SK-N-DZ (cell line): ENCODE data around the gene PLP2.
"Not testable (repeated sequence)": the region's sequence is repeated elsewhere in the genome, so short reads cannot be mapped to it uniquely, and the experiment has no call there.

Experiments
- DNase-seq: peaks from one replicate; pipeline ENCODE4 v3.0.0-alpha.2; 2015; ENCODE audit warnings: low spot score

The PLP2 gene

DNA sequence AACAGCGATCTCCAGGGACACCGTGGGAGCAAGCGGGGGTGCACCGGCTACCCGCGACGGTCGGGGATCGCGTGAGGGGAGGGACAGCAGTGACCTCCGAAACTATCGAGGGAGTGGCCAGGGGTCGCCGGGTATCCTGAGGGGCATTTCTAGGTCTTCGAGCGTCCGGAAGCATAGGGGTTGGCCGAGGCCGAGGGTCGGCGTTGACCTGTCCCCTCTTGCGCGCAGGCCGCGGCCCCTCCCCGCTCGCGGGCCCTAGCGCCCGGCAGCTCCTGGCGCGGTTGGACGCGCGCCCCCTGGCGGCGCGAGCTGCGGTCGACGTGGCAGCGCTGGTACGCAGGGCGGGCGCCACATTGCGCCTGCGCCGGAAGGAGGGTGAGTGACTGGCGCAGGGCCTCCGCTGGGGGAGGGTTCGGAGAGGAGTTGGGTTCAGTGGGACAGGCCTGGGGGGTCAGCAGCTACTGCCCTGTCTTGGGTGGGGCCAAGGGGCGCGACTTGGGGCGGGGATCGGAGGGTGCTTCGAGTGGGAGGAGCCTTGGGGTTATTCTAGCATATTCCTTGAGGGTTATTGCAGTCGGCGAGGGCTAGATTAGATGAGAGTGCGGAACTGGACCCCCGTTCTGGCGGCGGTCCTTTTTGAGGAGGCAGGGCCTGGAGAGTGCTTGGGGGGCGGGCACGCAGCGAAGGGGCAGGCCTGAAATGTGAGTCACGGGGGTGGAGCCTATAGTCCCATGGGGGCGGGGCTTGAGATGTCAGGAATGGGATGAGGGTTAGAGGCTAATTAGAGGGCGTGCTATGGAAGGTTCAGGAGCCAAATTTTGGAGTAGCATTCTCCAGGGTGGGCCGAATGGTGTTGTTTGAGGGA is 7.9 kb upstream of the PLP2 start:
- DNase-seq, result peak; percentile 78

DNA sequence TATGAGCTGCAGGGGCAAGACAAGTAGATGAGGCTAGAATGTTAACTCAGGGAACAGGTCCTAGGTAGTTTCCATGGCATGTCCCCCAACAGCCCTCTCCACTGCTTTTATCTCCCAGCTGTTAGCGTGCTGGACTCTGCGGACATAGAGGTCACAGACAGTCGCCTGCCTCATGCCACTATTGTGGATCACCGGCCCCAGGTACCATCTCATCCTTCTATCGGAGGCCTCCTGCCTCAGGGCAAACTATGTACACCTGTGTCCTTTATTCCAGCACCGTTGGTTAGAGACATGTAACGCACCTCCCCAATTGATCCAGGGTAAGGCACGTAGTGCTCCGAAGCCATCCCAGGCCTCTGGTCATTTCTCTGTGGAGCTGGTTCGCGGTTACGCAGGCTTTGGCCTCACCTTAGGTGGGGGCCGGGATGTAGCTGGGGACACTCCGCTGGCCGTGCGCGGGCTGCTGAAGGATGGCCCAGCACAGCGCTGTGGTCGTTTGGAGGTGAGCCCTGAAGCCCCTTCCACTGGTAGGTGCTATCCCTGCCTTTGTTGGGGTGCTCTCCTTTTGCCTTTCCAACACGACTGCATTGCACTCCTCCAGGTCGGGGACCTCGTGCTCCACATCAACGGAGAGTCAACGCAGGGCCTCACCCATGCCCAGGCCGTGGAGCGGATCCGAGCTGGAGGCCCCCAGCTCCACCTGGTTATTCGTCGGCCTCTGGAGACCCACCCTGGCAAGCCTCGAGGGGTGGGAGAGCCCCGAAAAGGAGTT is 6.9 kb upstream of the PLP2 start:
- no peak for DNase-seq

DNA sequence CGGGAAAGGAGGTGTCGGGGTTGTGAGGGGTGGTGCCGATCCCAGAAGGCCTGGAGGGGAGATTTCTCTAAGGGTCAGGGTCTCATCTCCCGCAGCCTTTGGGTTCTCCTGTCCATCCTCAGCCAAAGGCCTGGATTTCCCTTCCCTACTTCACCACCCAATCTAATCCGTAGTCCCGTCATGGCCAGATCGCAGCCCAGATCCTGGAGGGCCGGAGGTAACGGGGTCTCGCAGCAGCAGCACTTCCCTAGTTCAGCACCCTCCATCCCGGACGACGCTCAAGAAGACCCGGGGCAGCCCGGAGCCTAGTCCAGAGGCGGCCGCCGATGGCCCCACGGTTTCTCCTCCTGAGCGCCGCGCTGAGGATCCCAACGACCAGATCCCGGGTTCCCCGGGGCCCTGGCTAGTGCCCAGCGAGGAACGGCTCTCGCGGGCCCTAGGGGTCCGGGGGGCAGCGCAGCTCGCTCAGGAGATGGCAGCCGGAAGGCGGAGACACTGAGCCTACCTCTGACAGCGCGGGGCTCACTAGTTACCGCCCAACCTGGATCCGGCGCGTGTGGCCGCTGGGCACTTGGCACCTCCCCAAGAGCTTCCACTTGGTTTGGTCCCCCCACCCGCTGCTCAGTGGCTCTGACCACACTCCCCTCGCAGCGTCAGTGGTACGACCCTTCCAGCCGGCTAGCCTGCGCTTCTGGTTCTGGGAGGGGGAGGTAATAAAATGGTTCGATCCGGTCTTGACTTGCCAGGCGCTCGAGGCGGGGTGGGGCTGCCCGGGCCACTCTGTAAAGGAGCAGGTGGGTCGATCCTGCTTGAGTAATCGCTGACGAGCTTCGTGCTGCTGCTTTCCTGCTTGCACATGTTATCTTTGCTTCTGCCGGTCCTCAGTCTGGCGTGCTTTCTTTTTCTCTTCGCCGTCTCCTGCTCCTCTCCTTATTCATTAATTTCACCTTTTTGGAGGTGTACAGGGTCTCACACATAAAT is 5.5 kb upstream of the PLP2 start:
- DNase-seq, result no peak

DNA sequence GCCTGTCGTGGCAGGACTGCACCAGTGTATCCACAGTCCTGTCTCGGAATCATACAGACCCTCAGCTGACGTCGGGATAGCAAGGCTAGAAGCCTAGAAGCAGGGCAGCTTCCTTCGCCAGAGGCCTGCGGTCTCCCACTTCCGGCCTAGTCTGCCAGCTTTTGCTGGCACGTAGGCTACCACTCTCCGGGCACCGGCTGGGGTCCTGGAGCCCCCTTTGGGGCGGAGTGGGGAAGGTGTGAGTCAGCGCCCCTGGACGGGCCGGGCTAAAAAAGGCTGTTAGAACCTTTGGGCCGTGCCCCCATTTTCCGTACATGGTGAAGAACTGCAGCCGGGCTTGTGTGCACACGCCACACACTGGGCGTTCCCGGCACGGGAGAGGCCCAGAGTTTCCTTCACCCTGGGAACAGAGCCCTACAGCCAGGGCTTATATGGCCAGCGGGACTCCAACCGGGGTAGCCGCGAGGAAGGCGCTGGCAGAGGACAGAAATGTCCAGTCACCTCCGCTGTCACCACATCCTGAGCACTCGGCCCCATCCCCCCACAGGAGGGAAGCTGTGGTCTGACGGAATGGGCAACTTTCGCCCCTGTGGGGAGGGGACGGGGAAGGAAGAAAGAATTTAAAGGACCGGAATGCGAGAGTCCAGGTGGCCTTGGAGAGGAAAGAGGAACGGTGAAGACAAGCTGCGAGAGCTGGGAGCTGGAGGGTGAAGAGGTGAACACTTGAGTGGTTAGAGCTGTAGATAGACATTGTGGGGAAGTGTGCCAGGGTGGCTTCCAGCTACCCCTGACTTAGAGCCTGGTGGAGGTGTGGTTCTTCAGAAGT is 4.6 kb upstream of the PLP2 start:
- no peak for DNase-seq

DNA sequence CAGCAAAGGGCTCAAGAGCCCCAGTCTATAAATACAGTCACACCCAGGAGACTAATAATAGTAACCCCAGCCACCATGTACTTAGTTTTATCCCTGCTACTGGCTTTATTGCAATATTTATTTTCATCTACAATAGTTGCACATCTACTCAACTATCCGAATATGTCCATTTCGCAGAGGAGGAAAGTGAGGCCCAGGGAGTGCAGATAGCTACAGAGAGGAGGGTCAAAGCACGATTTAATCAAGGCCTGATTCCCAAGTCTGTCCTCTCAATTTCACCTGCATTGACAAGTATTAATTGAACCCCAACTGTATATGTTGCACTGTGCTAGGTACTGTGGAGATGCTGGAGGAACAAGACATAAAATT is 4.0 kb upstream of the PLP2 start:
- DNase-seq, result no peak

GRCh38 chrX:49172280-49172780 is 632 bp downstream of the PLP2 start:
- no peak for DNase-seq

DNA sequence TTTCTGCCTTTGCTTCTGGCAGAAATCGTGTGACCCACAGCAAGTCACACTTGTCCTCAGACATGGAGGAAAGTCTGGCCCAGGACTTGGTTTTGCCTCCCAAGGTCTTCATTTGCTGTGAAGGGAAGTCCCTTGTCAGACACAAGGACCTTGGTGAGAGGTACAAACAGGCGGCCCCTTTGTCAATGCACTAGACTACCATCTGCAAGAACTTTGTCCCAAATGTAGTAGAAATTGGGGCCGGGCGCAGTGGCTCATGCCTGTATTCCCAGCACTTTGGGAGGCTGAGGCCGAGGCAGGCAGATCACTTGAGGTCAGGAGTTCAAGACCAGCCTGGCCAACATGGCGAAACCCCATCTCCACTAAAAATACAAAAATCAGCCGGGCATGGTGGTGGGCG is 1.8 kb downstream of the PLP2 start:
- DNase-seq, result not testable (repeated sequence)

DNA sequence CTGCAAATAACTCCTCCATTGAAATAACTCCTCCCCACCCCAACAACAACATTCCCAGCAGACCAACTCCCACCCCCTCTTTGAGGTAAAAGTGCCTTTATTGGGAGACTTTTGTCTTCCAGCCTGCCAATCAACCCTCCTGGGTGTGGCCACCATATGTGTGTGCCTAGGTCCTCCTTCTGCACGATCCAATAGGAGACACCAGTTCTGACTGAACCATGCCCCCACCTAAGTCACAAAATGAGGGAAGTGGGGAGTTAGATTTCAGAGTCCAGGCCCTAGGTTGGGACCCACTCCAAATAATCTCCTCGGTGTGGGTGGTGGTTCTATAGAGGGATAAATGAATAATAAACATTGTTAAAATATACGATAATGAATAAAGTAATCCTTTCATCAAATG is 3.0 kb downstream of the PLP2 start:
- no peak for DNase-seq

- DNase-seq, result no peak
Measured at GRCh38 chrX:49175435-49176274, 4.0 kb downstream of the PLP2 start.

- DNase-seq, result no peak
Measured at GRCh38 chrX:49176421-49177326, 5.0 kb downstream of the PLP2 start.

GRCh38 chrX:49177338-49177833 is 5.7 kb downstream of the PLP2 start:
- no peak for DNase-seq

GRCh38 chrX:49177873-49178480 is 6.3 kb downstream of the PLP2 start:
- no peak for DNase-seq

- DNase-seq, result no peak
Measured at GRCh38 chrX:49178537-49178936, 6.8 kb downstream of the PLP2 start.

DNA sequence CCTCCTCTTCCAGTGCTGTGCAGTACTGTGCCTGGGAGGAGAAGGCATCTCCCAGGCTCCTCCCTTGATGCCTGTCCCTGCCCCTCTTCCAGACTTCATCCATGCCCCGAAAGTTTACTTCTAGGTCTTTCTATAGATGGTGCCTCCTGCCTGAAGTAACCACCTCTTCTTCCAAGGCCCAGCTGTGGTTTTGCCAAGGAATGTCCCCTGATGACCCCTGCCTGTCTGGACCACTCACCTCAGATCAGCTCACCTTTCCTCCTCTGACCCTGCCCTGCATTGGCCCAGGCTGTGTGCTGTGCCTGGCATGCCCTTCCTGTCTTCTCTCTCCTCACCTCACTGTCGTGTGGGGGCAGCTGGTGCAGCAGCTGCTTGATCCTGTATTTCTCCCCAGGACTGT is 7.7 kb downstream of the PLP2 start:
- no peak for DNase-seq

DNA sequence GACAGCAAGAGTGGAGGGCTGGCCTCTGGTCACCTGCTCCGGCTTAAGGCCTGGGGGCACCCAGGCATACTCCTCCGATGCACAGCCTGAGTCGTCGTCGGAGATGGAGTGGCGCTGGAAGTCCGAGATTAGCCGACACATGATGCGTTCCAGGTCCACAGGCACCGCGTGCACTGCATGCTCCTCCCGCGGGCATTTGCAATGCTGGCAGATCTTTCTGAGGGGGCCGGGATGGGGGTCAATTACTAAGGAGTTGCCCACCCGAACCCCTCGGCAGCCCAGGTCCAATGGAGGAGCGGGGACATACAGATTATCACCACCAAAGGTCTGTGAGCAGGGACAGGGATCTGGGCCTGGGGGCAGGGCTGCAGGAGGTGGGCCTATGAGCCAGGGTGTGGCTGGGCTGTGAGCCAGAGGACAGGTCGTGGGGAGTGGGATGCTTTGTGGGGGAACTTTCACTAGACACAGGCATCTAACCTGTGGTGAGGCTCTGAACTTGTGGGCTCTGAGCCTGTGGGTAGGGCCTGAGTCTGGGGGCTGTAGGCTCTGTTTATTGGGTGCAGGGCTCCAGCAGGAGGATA is 12.1 kb downstream of the PLP2 start:
- no peak for DNase-seq

- peak; percentile 89 for DNase-seq
Measured at GRCh38 chrX:49184294-49185281, 12.9 kb downstream of the PLP2 start.
